RWPE1 (cell line): ENCODE measurements around the gene VAMP4.

Source experiments
- CTCF ChIA-PET: fragments of 350-600 bp; sonication (Branson Sonifier 250); formaldehyde crosslinking; extraction: SDS; loops from one replicate; lab custom pipeline; 2021; lab: Yijun Ruan, JAX
- POLR2A ChIA-PET: fragments of 400-600 bp; formaldehyde crosslinking; extraction: SDS; loops from one replicate; lab custom pipeline; 2020; ENCODE audit warnings: antibody characterized with exemption; ENCODE audit not compliant: low non-redundant PET; lab: Yijun Ruan, JAX
- DNase-seq: peaks from one replicate; pipeline ENCODE4 v3.0.0; 2012; ENCODE audit warnings: low spot score
- H3K27ac ChIP-seq: fragments of 450-650 bp; 2 replicates; pipeline ENCODE4 v1.5.1; 2017
- CTCF ChIP-seq: fragments of 450-650 bp; conservative IDR thresholded peaks from 2 replicates; pipeline ENCODE4 v1.5.1; 2017; ENCODE audit warnings: low read depth, mild to moderate bottlenecking

The VAMP4 gene

DNA sequence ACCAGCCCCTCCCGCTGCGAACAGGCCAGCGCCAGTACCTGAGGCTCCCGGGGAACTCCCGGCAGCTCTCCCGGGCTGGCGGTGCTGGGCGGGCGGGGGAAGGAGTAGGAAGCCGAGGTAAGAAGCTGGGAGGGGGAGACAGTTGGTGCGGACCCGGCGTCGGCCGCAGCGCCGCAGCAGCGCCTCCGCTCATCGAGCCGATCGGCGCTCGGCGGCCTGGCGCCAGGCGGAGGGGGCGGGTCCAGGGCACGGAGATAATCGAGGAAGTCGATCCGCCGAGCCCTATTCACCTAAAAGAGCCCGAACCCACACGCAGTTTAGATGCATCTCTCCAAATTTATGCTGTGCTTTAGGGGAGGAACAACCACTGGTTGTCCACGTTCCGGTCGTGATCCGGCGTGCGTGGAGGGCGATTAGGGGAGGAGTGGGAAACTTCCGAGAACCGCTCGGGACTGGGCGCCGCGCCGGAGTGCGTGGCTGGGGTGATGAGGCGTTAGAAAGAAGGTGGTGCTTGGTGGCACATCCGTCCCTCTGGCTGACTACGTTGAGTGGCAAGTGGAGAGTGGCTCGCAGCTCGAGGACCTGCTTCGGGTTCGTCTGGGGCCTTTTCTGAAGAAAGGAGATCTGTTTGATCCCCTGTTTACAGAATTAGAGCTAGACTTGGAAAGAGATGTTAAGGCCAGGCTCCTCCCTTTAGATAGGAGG is at the start of gene VAMP4:
Gene VAMP4 (minus strand): TSS at position 194 of the 705 bp plus-strand sequence. CDS start 3,651 bp downstream, outside the sequence.
- CTCF ChIA-PET, result interaction anchor here (0.7 to 1.2 kb wide), 3 partner anchors 59 to 739 kb away, joined by 3 read pairs; no protein-coding TSS in a partner anchor
- H3K27ac ChIP-seq, result peak within 1 kb of the TSS; percentile 96
- no peak for TF ChIP-seq CTCF
- POLR2A ChIA-PET, result interaction anchor here (0.5 kb wide), 2 partner anchors 37 to 53 kb away, joined by 3 to 4 read pairs; no protein-coding TSS in a partner anchor
- DNase-seq, result peak; percentile 78

DNA sequence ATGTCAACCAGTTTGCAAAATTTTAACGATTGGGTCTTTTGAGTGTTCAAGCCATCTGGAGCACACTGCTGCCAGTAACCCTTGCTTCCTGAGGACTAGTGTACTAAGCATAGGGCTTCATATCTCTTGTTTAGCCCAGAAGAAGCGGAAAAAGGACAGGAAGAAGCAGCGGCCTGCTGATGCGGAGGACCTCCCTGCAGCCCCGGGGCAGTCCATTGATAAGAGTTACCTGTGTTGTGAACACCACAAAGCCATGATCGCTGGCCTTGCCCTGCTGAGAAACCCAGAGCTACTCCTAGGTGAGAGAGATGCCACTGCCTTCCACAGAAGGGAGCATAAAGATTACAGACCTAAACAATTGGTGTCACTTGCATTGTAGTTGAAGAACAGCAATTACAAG is 48.5 kb upstream of the VAMP4 start:
- CTCF ChIA-PET, result no interaction called here
- no peak for TF ChIP-seq CTCF
- DNase-seq, result no peak
- POLR2A ChIA-PET, result no interaction called here
- H3K27ac ChIP-seq, result no peak overlapping the region

GRCh38 chr1:171788696-171789095 is 46.8 kb upstream of the VAMP4 start:
- DNase-seq, result peak; percentile 15
- ChIA-PET CTCF (no interaction called here), POLR2A (no interaction called here)

DNA sequence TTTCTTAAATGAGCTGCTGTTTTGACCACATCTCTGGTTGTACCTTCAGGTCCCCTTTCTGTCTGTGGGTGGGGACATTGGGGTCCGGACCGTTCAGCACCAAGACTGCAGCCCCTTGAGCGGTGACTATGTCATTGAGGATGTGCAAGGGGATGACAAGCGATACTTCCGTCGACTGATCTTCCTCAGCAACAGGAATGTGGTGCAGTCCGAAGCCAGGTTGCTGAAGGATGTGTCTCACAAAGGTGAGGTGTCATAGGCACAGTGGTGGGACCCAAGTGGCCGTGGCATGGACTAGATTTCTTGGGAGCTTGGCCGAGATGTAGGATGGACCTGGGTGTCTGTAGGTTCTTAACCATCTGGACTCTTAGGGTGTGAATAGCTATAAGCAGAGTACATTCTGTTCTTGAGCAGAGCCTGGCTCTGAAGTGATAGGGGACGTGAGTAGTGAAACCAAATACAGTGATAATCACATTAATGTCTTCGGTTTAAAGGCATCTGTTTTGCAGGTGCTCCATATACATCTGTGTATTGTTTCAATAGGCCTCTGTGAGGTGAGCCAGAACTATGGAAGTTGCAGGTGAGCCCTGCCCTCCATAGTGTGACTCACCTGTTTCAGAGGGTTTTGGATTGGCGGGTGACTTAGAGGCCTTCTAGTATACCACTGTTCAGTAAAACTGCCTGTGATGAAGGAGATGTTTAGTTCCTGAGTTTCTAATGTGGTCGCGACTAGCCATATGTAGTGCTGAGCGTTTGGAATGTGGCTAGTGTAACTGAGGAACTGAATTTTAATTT is 46.0 kb upstream of the VAMP4 start:
- no peak for TF ChIP-seq CTCF
- POLR2A ChIA-PET, result no interaction called here
- H3K27ac ChIP-seq, result no peak overlapping the region
- DNase-seq, result no peak
- CTCF ChIA-PET, result no interaction called here

More at GRCh38 chr1:171788696-171789095, 46.8 kb upstream of the VAMP4 start:
- TF ChIP-seq CTCF, result no peak
- no peak overlapping the region for H3K27ac ChIP-seq

GRCh38 chr1:171786534-171786933 is 44.7 kb upstream of the VAMP4 start:
- ChIA-PET CTCF (no interaction called here), POLR2A (no interaction called here)
- no peak for TF ChIP-seq CTCF
- DNase-seq, result no peak
- no peak overlapping the region for H3K27ac ChIP-seq

GRCh38 chr1:171785766-171786165 is 43.9 kb upstream of the VAMP4 start:
- POLR2A ChIA-PET, result no interaction called here

More at GRCh38 chr1:171785766-171786165, 43.9 kb upstream of the VAMP4 start:
- DNase-seq, result no peak
- CTCF ChIA-PET, result interaction anchor here (0.6 to 1.3 kb wide), 3 partner anchors 15 to 658 kb away, joined by 3 to 6 read pairs (median 4); no protein-coding TSS in a partner anchor
- TF ChIP-seq CTCF, result no peak
- H3K27ac ChIP-seq, result no peak overlapping the region
